Smooth muscle cell (in vitro differentiated cells): ENCODE measurements around the gene ENC1. TPM values are rescaled to one million over a fixed set of nuclear protein-coding genes. Genes with fewer than 3 reads are reported as not detected.

Experiments used
- DNase-seq: peaks from one replicate; lab custom pipeline; 2025; ENCODE audit not compliant: unreplicated experiment; lab: John Stamatoyannopoulos, UW
- H2AFZ ChIP-seq: fragments of 200-600 bp; sonication (generic); 2 replicates; pipeline ENCODE4 v1.6.0; 2016; ENCODE audit warnings: antibody characterized with exemption, low read depth, mild to moderate bottlenecking
- H3F3A ChIP-seq: fragments of 200-600 bp; sonication (generic); 2 replicates; pipeline ENCODE4 v1.6.0; 2017; ENCODE audit warnings: antibody characterized with exemption, low read depth
- H3K27ac ChIP-seq: fragments of 200-600 bp; sonication (generic); 2 replicates; pipeline ENCODE4 v1.5.1; 2016; ENCODE audit warnings: low read depth, mild to moderate bottlenecking
- H3K27me3 ChIP-seq: fragments of 200-600 bp; sonication (generic); 2 replicates; pipeline ENCODE4 v1.6.1; 2016; ENCODE audit warnings: low read depth, mild to moderate bottlenecking
- H3K36me3 ChIP-seq: fragments of 200-600 bp; sonication (generic); 2 replicates; pipeline ENCODE4 v1.5.1; 2016; ENCODE audit warnings: low read depth
- H3K4me1 ChIP-seq: fragments of 200-600 bp; sonication (generic); 2 replicates; pipeline ENCODE4 v1.5.1; 2016; ENCODE audit warnings: low read depth
- H3K4me2 ChIP-seq: fragments of 200-600 bp; sonication (generic); 2 replicates; pipeline ENCODE4 v1.6.0; 2016; ENCODE audit warnings: mild to moderate bottlenecking
- H3K4me3 ChIP-seq: fragments of 200-600 bp; sonication (generic); 2 replicates; pipeline ENCODE4 v1.5.1; 2016; ENCODE audit warnings: mild to moderate bottlenecking
- H3K79me2 ChIP-seq: fragments of 200-600 bp; sonication (generic); 2 replicates; pipeline ENCODE4 v1.6.0; 2016; ENCODE audit warnings: low read depth, mild to moderate bottlenecking
- H3K9ac ChIP-seq: fragments of 200-600 bp; sonication (generic); 2 replicates; pipeline ENCODE4 v1.6.0; 2016; ENCODE audit warnings: low read depth
- H3K9me3 ChIP-seq: fragments of 200-600 bp; sonication (generic); replicated peaks from 2 replicates; pipeline ENCODE4 v1.5.1; 2016; ENCODE audit warnings: low read depth
- H4K20me1 ChIP-seq: fragments of 200-600 bp; sonication (generic); 2 replicates; pipeline ENCODE4 v1.6.0; 2016; ENCODE audit warnings: low read depth
- WGBS: methylation state at CpG from one replicate; pipeline ENCODE4 v1.1.7; 2016; ENCODE audit warnings: low lambda C conversion rate; 5-methylcytosine and 5-hydroxymethylcytosine counted together
- polyA plus RNA-seq: library from polyadenylated mRNA; unstranded; fragments of >200 nt; fragmentation: Nextera tagmentation; extraction: Ambion mirVana; gene quantifications from 2 replicates; pipeline ENCODE4 v1.2.1, GENCODE V29; 2016
- total RNA-seq: library from RNA; depleted of rRNA; stranded (reverse); fragments of >200 nt; gene quantifications from 2 replicates; pipeline ENCODE4 v1.2.3, GENCODE V29; 2014
- TF ChIP-seq, protein P1 (sequence below): fragments of 200-600 bp; sonication (generic); IDR thresholded peaks from 2 replicates; pipeline ENCODE4 v1.5.1; 2017; ENCODE audit warnings: borderline replicate concordance, mild to moderate bottlenecking, antibody characterized with exemption; ENCODE audit not compliant: insufficient read depth, poor library complexity, severe bottlenecking

ENC1 gene
- total and polyA plus RNA-seq, 2 experiments from 2014 or later = 17.4 to 110 TPM

DNA sequence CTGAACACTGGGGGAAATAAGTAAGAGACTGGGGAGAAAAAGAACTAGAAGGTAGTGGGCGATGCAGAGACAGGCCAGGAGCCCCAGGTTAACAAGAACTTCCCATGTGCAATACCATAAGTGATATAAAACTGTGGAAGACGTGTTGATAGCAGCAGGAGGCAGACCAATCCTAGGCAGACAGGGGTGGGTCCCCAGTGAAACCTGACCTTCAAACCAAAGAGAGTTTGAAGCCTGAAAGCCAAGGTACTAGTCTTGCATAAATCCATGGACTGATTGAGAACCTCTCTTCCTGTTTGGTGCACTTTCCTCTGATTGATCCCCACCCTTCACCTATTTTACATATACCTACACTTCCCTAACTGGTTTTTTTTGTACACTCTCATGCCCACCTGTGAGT lies 29.3 kb upstream of the ENC1 start:
- Histone ChIP-seq H3K9ac (no peak overlapping the region), H3K27ac (no peak overlapping the region), H3K4me3 (no peak overlapping the region), H3K4me2 (no peak overlapping the region), H3K4me1 (no peaks in the 10 kb centered on the region), H3F3A (peaks cover 3% of the 10 kb centered on the region), H3K9me3 (no peaks in the 10 kb centered on the region), H3K79me2 (no peaks in the 10 kb centered on the region), H2AFZ (no peak overlapping the region), H4K20me1 (no peaks in the 10 kb centered on the region), H3K36me3 (no peaks in the 10 kb centered on the region), H3K27me3 (no peaks in the 10 kb centered on the region)
- TF ChIP-seq, protein P1, sequence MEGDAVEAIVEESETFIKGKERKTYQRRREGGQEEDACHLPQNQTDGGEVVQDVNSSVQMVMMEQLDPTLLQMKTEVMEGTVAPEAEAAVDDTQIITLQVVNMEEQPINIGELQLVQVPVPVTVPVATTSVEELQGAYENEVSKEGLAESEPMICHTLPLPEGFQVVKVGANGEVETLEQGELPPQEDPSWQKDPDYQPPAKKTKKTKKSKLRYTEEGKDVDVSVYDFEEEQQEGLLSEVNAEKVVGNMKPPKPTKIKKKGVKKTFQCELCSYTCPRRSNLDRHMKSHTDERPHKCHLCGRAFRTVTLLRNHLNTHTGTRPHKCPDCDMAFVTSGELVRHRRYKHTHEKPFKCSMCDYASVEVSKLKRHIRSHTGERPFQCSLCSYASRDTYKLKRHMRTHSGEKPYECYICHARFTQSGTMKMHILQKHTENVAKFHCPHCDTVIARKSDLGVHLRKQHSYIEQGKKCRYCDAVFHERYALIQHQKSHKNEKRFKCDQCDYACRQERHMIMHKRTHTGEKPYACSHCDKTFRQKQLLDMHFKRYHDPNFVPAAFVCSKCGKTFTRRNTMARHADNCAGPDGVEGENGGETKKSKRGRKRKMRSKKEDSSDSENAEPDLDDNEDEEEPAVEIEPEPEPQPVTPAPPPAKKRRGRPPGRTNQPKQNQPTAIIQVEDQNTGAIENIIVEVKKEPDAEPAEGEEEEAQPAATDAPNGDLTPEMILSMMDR = no peak
- no peak for DNase-seq
- 81% methylated on average over 2 of the region's 2 CpGs for WGBS

- 94% methylated on average over 4 of the region's 4 CpGs for WGBS
- DNase-seq = no peak
- Histone ChIP-seq H3K4me3 (no peak overlapping the region), H3K27ac (no peak overlapping the region), H2AFZ (no peak overlapping the region), H3K4me2 (no peak overlapping the region), H4K20me1 (no peaks in the 10 kb centered on the region), H3K79me2 (no peaks in the 10 kb centered on the region), H3F3A (peaks cover 3% of the 10 kb centered on the region), H3K9ac (no peak overlapping the region), H3K27me3 (no peaks in the 10 kb centered on the region), H3K9me3 (no peaks in the 10 kb centered on the region), H3K4me1 (no peaks in the 10 kb centered on the region), H3K36me3 (no peaks in the 10 kb centered on the region)
- TF ChIP-seq, protein P1 = no peak
Measured at GRCh38 chr5:74667396-74667795, 26.9 kb upstream of the ENC1 start.

- no peaks in the 10 kb centered on the region for H3K27me3 ChIP-seq
- peaks cover 3% of the 10 kb centered on the region for H3F3A ChIP-seq
- 65% methylated on average over 1 of the region's 1 CpG for WGBS
- no peak overlapping the region for H3K4me3 ChIP-seq
- no peak overlapping the region for H3K27ac ChIP-seq
- no peak overlapping the region for H3K4me2 ChIP-seq
- H3K9me3 ChIP-seq = no peaks in the 10 kb centered on the region
- no peaks in the 10 kb centered on the region for H3K79me2 ChIP-seq
- TF ChIP-seq, protein P1 = no peak
- DNase-seq = no peak
- H3K9ac ChIP-seq = no peak overlapping the region
- no peaks in the 10 kb centered on the region for H3K4me1 ChIP-seq
- H2AFZ ChIP-seq = no peak overlapping the region
- no peaks in the 10 kb centered on the region for H3K36me3 ChIP-seq
- no peaks in the 10 kb centered on the region for H4K20me1 ChIP-seq
Measured at GRCh38 chr5:74665816-74666215, 25.3 kb upstream of the ENC1 start.

DNA sequence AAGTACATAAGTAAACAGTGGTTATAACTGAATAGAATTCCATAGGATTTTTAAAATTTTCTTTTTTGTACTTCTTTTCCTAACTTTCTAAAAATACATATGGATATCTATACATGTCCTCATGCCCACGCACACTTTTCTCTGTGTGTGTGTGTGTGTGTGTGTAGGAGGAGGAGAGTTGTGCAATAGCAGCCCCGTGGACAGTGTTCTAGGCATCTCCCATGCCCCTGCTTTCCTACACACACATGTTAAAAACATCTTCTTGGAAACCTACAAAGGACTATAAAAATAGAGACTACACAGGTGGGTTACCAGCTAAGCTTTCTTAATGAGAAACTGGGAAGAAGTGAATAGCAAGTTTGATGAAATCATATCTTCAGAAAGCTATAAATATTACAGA lies 24.7 kb upstream of the ENC1 start:
- H3K27me3 ChIP-seq = no peaks in the 10 kb centered on the region
- 7% methylated on average over 2 of the region's 2 CpGs for WGBS
- no peaks in the 10 kb centered on the region for H3K36me3 ChIP-seq
- no peaks in the 10 kb centered on the region for H4K20me1 ChIP-seq
- TF ChIP-seq, protein P1 = no peak
- H3K27ac ChIP-seq = no peak overlapping the region
- DNase-seq = no peak
- H3K9me3 ChIP-seq = no peaks in the 10 kb centered on the region
- peak overlapping the region; percentile 6 for H3K4me2 ChIP-seq
- H3K4me1 ChIP-seq = no peaks in the 10 kb centered on the region
- H3F3A ChIP-seq = peaks cover 3% of the 10 kb centered on the region
- no peaks in the 10 kb centered on the region for H3K79me2 ChIP-seq
- H3K4me3 ChIP-seq = no peak overlapping the region
- no peak overlapping the region for H3K9ac ChIP-seq
- no peak overlapping the region for H2AFZ ChIP-seq
